Measurements from ENCODE around the gene NHLRC4.

DNA sequence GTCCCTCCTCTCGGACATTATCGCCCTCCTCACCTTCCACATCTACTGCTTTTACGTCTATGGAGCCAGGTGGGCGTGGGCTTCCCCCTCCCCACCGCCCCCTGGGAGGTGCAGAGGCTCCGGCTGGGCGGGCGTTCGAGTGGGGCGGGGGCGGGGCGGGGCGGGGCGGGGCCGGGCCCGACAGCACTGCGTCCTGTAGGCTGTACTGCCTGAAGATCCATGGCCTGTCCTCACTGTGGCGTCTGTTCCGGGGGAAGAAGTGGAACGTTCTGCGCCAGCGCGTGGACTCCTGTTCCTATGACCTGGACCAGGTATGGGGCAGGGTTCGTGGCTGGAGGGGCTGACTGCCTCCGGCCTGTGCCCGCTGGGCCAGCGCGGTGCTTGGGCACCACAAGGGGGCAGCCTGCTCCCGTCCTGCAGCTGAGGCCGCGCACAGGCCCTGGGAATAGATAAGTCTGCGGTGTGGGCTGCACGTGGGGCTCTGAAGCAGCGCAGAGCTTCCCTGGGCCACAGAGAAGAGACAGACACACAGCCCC, 12.1 kb downstream of the NHLRC4 start:
- TF ChIP-seq, protein P1, sequence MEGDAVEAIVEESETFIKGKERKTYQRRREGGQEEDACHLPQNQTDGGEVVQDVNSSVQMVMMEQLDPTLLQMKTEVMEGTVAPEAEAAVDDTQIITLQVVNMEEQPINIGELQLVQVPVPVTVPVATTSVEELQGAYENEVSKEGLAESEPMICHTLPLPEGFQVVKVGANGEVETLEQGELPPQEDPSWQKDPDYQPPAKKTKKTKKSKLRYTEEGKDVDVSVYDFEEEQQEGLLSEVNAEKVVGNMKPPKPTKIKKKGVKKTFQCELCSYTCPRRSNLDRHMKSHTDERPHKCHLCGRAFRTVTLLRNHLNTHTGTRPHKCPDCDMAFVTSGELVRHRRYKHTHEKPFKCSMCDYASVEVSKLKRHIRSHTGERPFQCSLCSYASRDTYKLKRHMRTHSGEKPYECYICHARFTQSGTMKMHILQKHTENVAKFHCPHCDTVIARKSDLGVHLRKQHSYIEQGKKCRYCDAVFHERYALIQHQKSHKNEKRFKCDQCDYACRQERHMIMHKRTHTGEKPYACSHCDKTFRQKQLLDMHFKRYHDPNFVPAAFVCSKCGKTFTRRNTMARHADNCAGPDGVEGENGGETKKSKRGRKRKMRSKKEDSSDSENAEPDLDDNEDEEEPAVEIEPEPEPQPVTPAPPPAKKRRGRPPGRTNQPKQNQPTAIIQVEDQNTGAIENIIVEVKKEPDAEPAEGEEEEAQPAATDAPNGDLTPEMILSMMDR (IDR thresholded peaks at IDR 0.05; ENCODE audit: low read depth, low read length, missing input control), result peak; percentile 88
- TF ChIP-seq GABPA (IDR thresholded peaks at IDR 0.05 in 1 of 2, conservative IDR thresholded peaks at IDR 0.05 in 1 of 2), result no peak

All from liver (tissue), 3 donors.